Tibial nerve (tissue), 4 donors: ENCODE data around the gene ATP11A. TPM values are rescaled to one million over a fixed set of nuclear protein-coding genes. Genes with fewer than 3 reads are reported as not detected.

Experiments
- DNase-seq, 2 donors: peaks; one replicate each; pipeline ENCODE4 v3.0.0-alpha.2; 2019; ENCODE audit warnings: low spot score in 2 of 2
- H3K27ac ChIP-seq, 4 donors: fragments of 200-600 bp; sonication (generic) in 3 of 4; one replicate each; pipeline ENCODE4 v1.5.1; 2017 to 2019; ENCODE audit warnings: mild to moderate bottlenecking in 1 of 4
- H3K27me3 ChIP-seq, 2 donors: fragments of 200-600 bp; sonication (generic) in 1 of 2; one replicate each; pipeline versions ENCODE4 v1.5.1 to v1.6.0; 2017 to 2019
- H3K36me3 ChIP-seq, 3 donors: fragments of 200-600 bp; sonication (generic); one replicate each; pipeline ENCODE4 v1.5.1; 2018 to 2019
- H3K4me1 ChIP-seq, 4 donors: fragments of 200-600 bp; sonication (generic) in 3 of 4; one replicate each; pipeline ENCODE4 v1.5.1; 2017 to 2019
- H3K4me3 ChIP-seq, 4 donors: fragments of 200-600 bp; sonication (generic) in 3 of 4; one replicate each; pipeline ENCODE4 v1.5.1; 2017 to 2019; ENCODE audit warnings: mild to moderate bottlenecking in 1 of 4, moderate library complexity in 1 of 4
- H3K9me3 ChIP-seq, 4 donors: fragments of 200-600 bp; sonication (generic) in 3 of 4; one replicate each; pipeline ENCODE4 v1.5.1; 2017 to 2019
- EP300 ChIP-seq, 2 donors: sonication (generic); formaldehyde crosslinking; IDR thresholded peaks; one replicate each; pipeline ENCODE4 v1.6.1; 2017; ENCODE audit warnings: antibody characterized with exemption in 2 of 2, mild to moderate bottlenecking in 1 of 2
- POLR2A ChIP-seq, 2 donors: fragments of 450-650 bp; IDR thresholded peaks; one replicate each; pipeline ENCODE4 v1.6.1; 2017; ENCODE audit warnings: antibody characterized with exemption in 2 of 2, mild to moderate bottlenecking in 2 of 2, moderate library complexity in 2 of 2
- WGBS, 2 donors: methylation state at CpG; one replicate each; pipeline ENCODE4 v1.1.5; 2018; 5-methylcytosine and 5-hydroxymethylcytosine counted together
- total RNA-seq, 4 donors: library from RNA; depleted of rRNA; stranded (reverse); fragments of >200 nt; gene quantifications; one replicate each; pipeline ENCODE4 v1.1.0, GENCODE V29; 2016
- TF ChIP-seq, protein P1 (sequence below), 5 experiments: fragments of 200-600 bp in 3 of 5; fragments of 450-650 bp in 2 of 5; sonication (generic) in 3 of 5; IDR thresholded peaks; one replicate each; pipeline ENCODE4 v1.5.1; 2016 to 2019; ENCODE audit warnings: antibody characterized with exemption in 5 of 5, mild to moderate bottlenecking in 3 of 5, moderate library complexity in 2 of 5

ATP11A gene
- total RNA-seq, 4 donors from 2014 or later = 24.7 to 61.5 (median 35.0) TPM

DNA sequence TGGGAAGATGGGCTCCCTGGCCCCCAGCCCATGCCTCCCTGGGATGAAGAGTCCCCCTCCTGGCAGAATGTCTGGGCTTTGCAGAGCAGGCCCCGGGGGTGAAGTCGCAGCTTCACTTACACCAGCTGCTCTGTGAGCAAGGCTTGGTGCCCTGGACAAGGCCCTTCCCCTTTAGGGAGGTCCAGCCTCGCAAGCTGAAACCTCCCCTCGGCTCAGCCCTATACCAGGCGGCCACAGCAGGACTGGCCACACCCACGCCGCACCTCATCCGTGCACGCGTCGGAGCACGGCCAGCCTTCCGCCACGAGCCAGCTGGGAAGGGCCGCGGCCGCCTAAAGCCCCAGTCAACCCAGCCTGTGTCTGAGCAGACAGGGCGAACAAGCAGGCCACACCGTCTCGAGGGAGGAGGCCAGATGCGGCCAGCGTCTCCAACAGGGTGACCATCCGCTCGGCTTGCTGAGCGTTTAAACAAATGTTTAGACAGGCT, 196.0 kb downstream of the ATP11A start:
- Histone ChIP-seq H3K4me3 (peak overlapping the region in 1 of 4 donors; percentile 14), H3K36me3 (peaks cover 0 to 29% (median 0%) of the 10 kb centered on the region in 3 donors), H3K27me3 (peaks cover 0 to 5% of the 10 kb centered on the region in 2 donors), H3K27ac (no peak overlapping the region), H3K4me1 (peaks cover 0 to 10% (median 4%) of the 10 kb centered on the region in 4 donors), H3K9me3 (no peaks in the 10 kb centered on the region)
- peak; percentile 56 to 60 for DNase-seq
- TF ChIP-seq EP300 (IDR thresholded peaks at IDR 0.05) (peak in 1 of 2 donors; percentile 55), POLR2A (IDR thresholded peaks at IDR 0.05) (no peak)
- 3 to 35% methylated on average over 8 to 24 of the region's 25 CpGs for WGBS, 2 donors

- Histone ChIP-seq H3K27me3 (peaks cover 0 to 15% of the 10 kb centered on the region in 2 donors), H3K27ac (no peak overlapping the region), H3K4me1 (peaks cover 0 to 10% (median 4%) of the 10 kb centered on the region in 4 donors), H3K36me3 (peaks cover 0 to 15% (median 0%) of the 10 kb centered on the region in 3 donors), H3K4me3 (no peak overlapping the region), H3K9me3 (no peaks in the 10 kb centered on the region)
- no peak for DNase-seq
- TF ChIP-seq, protein P1, sequence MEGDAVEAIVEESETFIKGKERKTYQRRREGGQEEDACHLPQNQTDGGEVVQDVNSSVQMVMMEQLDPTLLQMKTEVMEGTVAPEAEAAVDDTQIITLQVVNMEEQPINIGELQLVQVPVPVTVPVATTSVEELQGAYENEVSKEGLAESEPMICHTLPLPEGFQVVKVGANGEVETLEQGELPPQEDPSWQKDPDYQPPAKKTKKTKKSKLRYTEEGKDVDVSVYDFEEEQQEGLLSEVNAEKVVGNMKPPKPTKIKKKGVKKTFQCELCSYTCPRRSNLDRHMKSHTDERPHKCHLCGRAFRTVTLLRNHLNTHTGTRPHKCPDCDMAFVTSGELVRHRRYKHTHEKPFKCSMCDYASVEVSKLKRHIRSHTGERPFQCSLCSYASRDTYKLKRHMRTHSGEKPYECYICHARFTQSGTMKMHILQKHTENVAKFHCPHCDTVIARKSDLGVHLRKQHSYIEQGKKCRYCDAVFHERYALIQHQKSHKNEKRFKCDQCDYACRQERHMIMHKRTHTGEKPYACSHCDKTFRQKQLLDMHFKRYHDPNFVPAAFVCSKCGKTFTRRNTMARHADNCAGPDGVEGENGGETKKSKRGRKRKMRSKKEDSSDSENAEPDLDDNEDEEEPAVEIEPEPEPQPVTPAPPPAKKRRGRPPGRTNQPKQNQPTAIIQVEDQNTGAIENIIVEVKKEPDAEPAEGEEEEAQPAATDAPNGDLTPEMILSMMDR (IDR thresholded peaks at IDR 0.05) = no peak
- TF ChIP-seq POLR2A (IDR thresholded peaks at IDR 0.05) = no peak
- no peak for TF ChIP-seq EP300 (IDR thresholded peaks at IDR 0.05)
- WGBS, 2 donors = 92 to 94% methylated on average over 6 of the region's 6 CpGs
Observed at GRCh38 chr13:112887151-112887550, 197.3 kb downstream of the ATP11A start.

DNA sequence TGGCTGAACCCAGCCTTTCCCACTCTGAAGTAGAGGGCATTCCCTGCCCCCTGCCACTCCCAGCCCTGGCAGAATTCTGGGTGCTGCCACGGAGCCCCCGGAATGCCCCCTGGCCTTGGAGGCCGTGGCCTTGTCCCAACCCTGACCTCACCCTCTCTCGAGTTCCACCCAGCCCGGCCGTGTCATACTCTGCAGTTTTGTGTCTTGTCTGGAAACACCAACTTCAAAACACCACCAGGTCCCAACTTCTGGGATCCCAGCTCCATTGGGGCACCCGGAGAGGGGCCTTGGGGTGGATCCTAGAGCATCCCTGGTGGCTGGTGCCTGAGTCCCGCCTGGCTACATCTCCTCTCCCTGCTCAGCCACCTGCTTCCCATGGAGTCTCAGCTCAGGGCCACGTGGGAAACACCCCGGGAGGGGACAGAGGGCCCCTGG, 197.7 kb downstream of the ATP11A start:
- DNase-seq = no peak
- WGBS, 2 donors = 74 to 81% methylated on average over 10 of the region's 10 CpGs
- H3K4me3 ChIP-seq = no peak overlapping the region
- no peak for TF ChIP-seq POLR2A (IDR thresholded peaks at IDR 0.05)
- TF ChIP-seq EP300 (IDR thresholded peaks at IDR 0.05) = no peak
- H3K9me3 ChIP-seq = no peaks in the 10 kb centered on the region
- peaks cover 0 to 11% (median 4%) of the 10 kb centered on the region in 4 donors for H3K4me1 ChIP-seq
- H3K27ac ChIP-seq = no peak overlapping the region
- H3K36me3 ChIP-seq = peaks cover 0 to 11% (median 0%) of the 10 kb centered on the region in 3 donors
- H3K27me3 ChIP-seq = peaks cover 0 to 19% of the 10 kb centered on the region in 2 donors

- Histone ChIP-seq H3K36me3 (peaks cover 0 to 2% (median 0%) of the 10 kb centered on the region in 3 donors), H3K27ac (no peak overlapping the region), H3K4me3 (no peak overlapping the region), H3K4me1 (peaks cover 0 to 20% (median 5%) of the 10 kb centered on the region in 4 donors), H3K27me3 (peaks cover 0 to 28% of the 10 kb centered on the region in 2 donors), H3K9me3 (no peaks in the 10 kb centered on the region)
- TF ChIP-seq POLR2A (IDR thresholded peaks at IDR 0.05) = no peak
- TF ChIP-seq, protein P1 (IDR thresholded peaks at IDR 0.05) = no peak
- TF ChIP-seq EP300 (IDR thresholded peaks at IDR 0.05) = no peak
- 80 to 83% methylated on average over 33 of the region's 34 CpGs for WGBS, 2 donors
- no peak for DNase-seq
Observed at GRCh38 chr13:112888238-112889111, 198.6 kb downstream of the ATP11A start.

GRCh38 chr13:112889351-112890290, 199.8 kb downstream of the ATP11A start:
- H3K9me3 ChIP-seq = no peaks in the 10 kb centered on the region
- H3K4me3 ChIP-seq = no peak overlapping the region
- H3K27ac ChIP-seq = no peak overlapping the region
- no peak for DNase-seq
- whole genome bisulfite sequencing, 2 donors = 88 to 90% methylated on average over 38 to 42 of the region's 42 CpGs
- peaks cover 0 to 30% (median 10%) of the 10 kb centered on the region in 4 donors for H3K4me1 ChIP-seq
- peaks cover 0 to 37% of the 10 kb centered on the region in 2 donors for H3K27me3 ChIP-seq
- no peaks in the 10 kb centered on the region for H3K36me3 ChIP-seq
- TF ChIP-seq EP300 (IDR thresholded peaks at IDR 0.05) = no peak
- TF ChIP-seq POLR2A (IDR thresholded peaks at IDR 0.05) = no peak
- TF ChIP-seq, protein P1 (IDR thresholded peaks at IDR 0.05) = no peak
